H1 (cell line): ENCODE measurements around the gene PDZRN4. TPM values are rescaled to one million over a fixed set of nuclear protein-coding genes. Genes with fewer than 3 reads are reported as not detected.

ENCODE experiments used
- CTCF ChIA-PET: fragments of 300-600 bp; sonication (Branson Sonifier 250); formaldehyde crosslinking; loops from one replicate; lab custom pipeline; 2021; ENCODE audit not compliant: partially characterized antibody; lab: Charles Lee
- POLR2A ChIA-PET: fragments of 300-600 bp; sonication (Branson Sonifier 250); formaldehyde crosslinking; loops from one replicate; lab custom pipeline; 2021; ENCODE audit warnings: inconsistent platforms; ENCODE audit not compliant: partially characterized antibody; lab: Charles Lee
- DNase-seq, 2 experiments: peaks; one replicate each; pipeline versions ENCODE4 v3.0.0 to v3.0.0-alpha.2; 2010 to 2022; ENCODE audit warnings: low spot score in 2 of 2, low read depth in 1 of 2, mixed read lengths in 1 of 2
- FAIRE-seq: peaks from 2 replicates; lab custom pipeline; 2011; peaks lifted over from hg19 to GRCh38; lab: Jason Lieb, UNC
- H2AFZ ChIP-seq: 2 replicates; pipeline ENCODE4 v1.8.1; 2012; ENCODE audit warnings: low read length, inconsistent platforms
- H2AK5ac ChIP-seq: 2 replicates; pipeline ENCODE4 v1.6.1; 2013; ENCODE audit warnings: low read depth, low read length
- H2BK120ac ChIP-seq: replicated peaks from 2 replicates; pipeline ENCODE3; 2013; ENCODE audit warnings: low read depth, low read length, inconsistent platforms
- H2BK12ac ChIP-seq: 2 replicates; pipeline ENCODE4 v1.6.1; 2013; ENCODE audit warnings: low read depth, low read length
- H2BK15ac ChIP-seq: 2 replicates; pipeline ENCODE4 v1.6.1; 2013; ENCODE audit warnings: low read length
- H2BK20ac ChIP-seq: 2 replicates; pipeline ENCODE4 v1.6.1; 2013; ENCODE audit warnings: low read length
- H2BK5ac ChIP-seq: 2 replicates; pipeline ENCODE4 v1.6.1; 2013; ENCODE audit warnings: low read depth, low read length
- H3K14ac ChIP-seq: 2 replicates; pipeline ENCODE4 v1.6.1; 2013; ENCODE audit warnings: inconsistent platforms; ENCODE audit not compliant: insufficient read length
- H3K18ac ChIP-seq: 2 replicates; pipeline ENCODE4 v1.6.1; 2013; ENCODE audit warnings: low read length; ENCODE audit errors: extremely low read depth
- H3K23ac ChIP-seq: 2 replicates; pipeline ENCODE4 v1.6.1; 2013; ENCODE audit warnings: inconsistent platforms; ENCODE audit not compliant: insufficient read length
- H3K23me2 ChIP-seq: 2 replicates; pipeline ENCODE4 v1.6.1; 2013; ENCODE audit warnings: low read depth, low read length
- H3K27ac ChIP-seq: 2 replicates; pipeline ENCODE4 v1.6.1; 2011; ENCODE audit warnings: low read depth, low read length, inconsistent platforms
- H3K27me3 ChIP-seq, 4 experiments: replicated peaks in 1 of 4; 1 replicate in 1 of 4; 2 replicates in 3 of 4; pipeline versions ENCODE4 v1.6.1 to v1.8.1; 2011 to 2013; ENCODE audit warnings: low read length in 3 of 4, mild to moderate bottlenecking in 3 of 4, inconsistent platforms in 2 of 4, mixed read lengths in 2 of 4, moderate library complexity in 1 of 4; ENCODE audit not compliant: control insufficient read depth in 3 of 4, insufficient read depth in 3 of 4; ENCODE audit errors: extremely low read depth in 1 of 4
- H3K36me3 ChIP-seq, 4 experiments: 2 replicates each; pipeline versions ENCODE4 v1.6.1 to v1.8.1; 2011 to 2013; ENCODE audit warnings: mild to moderate bottlenecking in 4 of 4, low read length in 3 of 4, moderate library complexity in 2 of 4, control low read depth in 1 of 4, inconsistent platforms in 1 of 4; ENCODE audit not compliant: insufficient read depth in 4 of 4, control insufficient read depth in 2 of 4
- H3K4ac ChIP-seq: replicated peaks from 2 replicates; pipeline ENCODE3; 2013; ENCODE audit warnings: low read length, low read depth, mixed read lengths, inconsistent platforms; ENCODE audit not compliant: insufficient read length
- H3K4me1 ChIP-seq, 4 experiments: replicated peaks in 1 of 4; 1 replicate in 1 of 4; 2 replicates in 3 of 4; pipeline versions ENCODE4 v1.6.1 to v1.8.1; 2011 to 2013; ENCODE audit warnings: low read length in 3 of 4, inconsistent platforms in 2 of 4, mixed read lengths in 1 of 4; ENCODE audit not compliant: insufficient read depth in 4 of 4, control insufficient read depth in 3 of 4
- H3K4me2 ChIP-seq, 2 experiments: 2 replicates each; pipeline versions ENCODE4 v1.6.1 to v1.8.1; 2011 to 2013; ENCODE audit warnings: low read depth in 2 of 2, low read length in 2 of 2, control low read depth in 1 of 2, inconsistent platforms in 1 of 2, mild to moderate bottlenecking in 1 of 2; ENCODE audit not compliant: insufficient read depth in 1 of 2
- H3K4me3 ChIP-seq, 4 experiments: fragments of 200-600, 300-600 bp in 1 of 4; sonication (generic), shearing (Covaris generic), sonication (Bioruptor Twin) in 1 of 4; 2 replicates each; pipeline versions ENCODE4 v1.5.1 to v1.8.1; 2011 to 2016; ENCODE audit warnings: low read length in 4 of 4, low read depth in 3 of 4, control low read depth in 2 of 4, inconsistent platforms in 2 of 4, mild to moderate bottlenecking in 2 of 4, mixed read lengths in 1 of 4, moderate library complexity in 1 of 4; ENCODE audit not compliant: insufficient read depth in 2 of 4; ENCODE audit errors: extremely low read depth in 1 of 4
- H3K56ac ChIP-seq: replicated peaks from 2 replicates; pipeline ENCODE3; 2013; ENCODE audit warnings: low read depth, mild to moderate bottlenecking, mixed read lengths, low read length, inconsistent platforms; ENCODE audit not compliant: insufficient read length
- H3K79me1 ChIP-seq: 2 replicates; pipeline ENCODE4 v1.6.1; 2013; ENCODE audit warnings: low read depth, low read length, control low read depth
- H3K79me2 ChIP-seq, 2 experiments: 2 replicates each; pipeline versions ENCODE4 v1.6.1 to v1.8.1; 2012 to 2013; ENCODE audit warnings: low read length in 2 of 2, mild to moderate bottlenecking in 2 of 2, inconsistent platforms in 1 of 2; ENCODE audit not compliant: insufficient read depth in 2 of 2, control insufficient read depth in 1 of 2
- H3K9ac ChIP-seq, 4 experiments: replicated peaks in 1 of 4; 1 replicate in 1 of 4; 2 replicates in 3 of 4; pipeline versions ENCODE4 v1.6.1 to v1.8.1; 2011 to 2013; ENCODE audit warnings: low read depth in 3 of 4, low read length in 3 of 4, control low read depth in 2 of 4, mild to moderate bottlenecking in 2 of 4, moderate library complexity in 2 of 4, inconsistent platforms in 1 of 4; ENCODE audit errors: extremely low read depth in 1 of 4
- H3K9me3 ChIP-seq, 2 experiments: 2 replicates each; pipeline versions ENCODE4 v1.6.1 to v1.8.1; 2012 to 2013; ENCODE audit warnings: mild to moderate bottlenecking in 2 of 2, moderate library complexity in 2 of 2, control low read depth in 1 of 2, inconsistent platforms in 1 of 2, low read depth in 1 of 2, low read length in 1 of 2, mixed read lengths in 1 of 2; ENCODE audit not compliant: insufficient read depth in 2 of 2
- H4K20me1 ChIP-seq, 2 experiments: replicated peaks in 1 of 2; 2 replicates each; pipeline versions ENCODE3 to v1.8.1; 2011 to 2013; ENCODE audit warnings: inconsistent platforms in 2 of 2, low read length in 2 of 2, mild to moderate bottlenecking in 1 of 2; ENCODE audit not compliant: insufficient read depth in 2 of 2, control insufficient read depth in 1 of 2
- H4K5ac ChIP-seq: 2 replicates; pipeline ENCODE4 v1.6.1; 2013; ENCODE audit warnings: low read length, low read depth, mixed read lengths, inconsistent platforms; ENCODE audit not compliant: insufficient read length
- H4K8ac ChIP-seq: 2 replicates; pipeline ENCODE4 v1.8.0; 2013; ENCODE audit warnings: mild to moderate bottlenecking, moderate library complexity, low read length, inconsistent platforms; ENCODE audit not compliant: insufficient read depth; ENCODE audit errors: extremely low read depth
- H4K91ac ChIP-seq: replicated peaks from 2 replicates; pipeline ENCODE3; 2013; ENCODE audit warnings: low read length, mixed read lengths, inconsistent platforms; ENCODE audit not compliant: insufficient read length
- BACH1 ChIP-seq: IDR thresholded peaks from 2 replicates; pipeline ENCODE4 v1.6.1; 2012; ENCODE audit warnings: low read length, improper control_type of control experiment
- JUN ChIP-seq: IDR thresholded peaks from 2 replicates; pipeline ENCODE4 v1.6.1; 2011; ENCODE audit warnings: low read depth, mild to moderate bottlenecking, improper control_type of control experiment, low read length
- JUND ChIP-seq: IDR thresholded peaks from 2 replicates; pipeline ENCODE4 v1.6.1; 2011; ENCODE audit warnings: mild to moderate bottlenecking, improper control_type of control experiment, low read length
- KDM5A ChIP-seq: fragments of 200-600 bp; IDR thresholded peaks from 2 replicates; pipeline ENCODE4 v1.7.1; 2012; ENCODE audit warnings: mild to moderate bottlenecking, low read length, inconsistent platforms, mixed read lengths
- MAFK ChIP-seq: IDR thresholded peaks from 2 replicates; pipeline ENCODE4 v1.6.1; 2012; ENCODE audit warnings: low read depth, mild to moderate bottlenecking, improper control_type of control experiment, low read length
- SP2 ChIP-seq: IDR thresholded peaks from 2 replicates; pipeline ENCODE4 v1.6.1; 2012; ENCODE audit warnings: mild to moderate bottlenecking, low read length, inconsistent platforms
- SUZ12 ChIP-seq: fragments of 200-600 bp; sonication (generic); IDR thresholded peaks from 2 replicates; pipeline ENCODE4 v1.6.1; 2012; ENCODE audit warnings: mild to moderate bottlenecking, inconsistent platforms, low read length, moderate library complexity, mixed read lengths
- WGBS, 2 experiments: shearing (Covaris generic) in 1 of 2; methylation state at CpG; one replicate each; pipeline versions ENCODE4 v1.1.6 to v1.1.7; 2013 to 2015; ENCODE audit warnings: low lambda C conversion rate in 2 of 2, mixed read lengths in 2 of 2, inconsistent platforms in 1 of 2, low coverage in 1 of 2, missing lambda C conversion rate in 1 of 2; ENCODE audit not compliant: insufficient replicate concordance in 2 of 2, insufficient coverage in 1 of 2, insufficient read length in 1 of 2; ENCODE audit errors: extremely low coverage in 1 of 2, missing lambda C conversion rate in 1 of 2; 5-methylcytosine and 5-hydroxymethylcytosine counted together
- polyA plus RNA-seq, 7 experiments: library from polyadenylated mRNA; depleted of rRNA in 3 of 7; stranded (reverse) in 5 of 7; unstranded in 2 of 7; fragments of >200 nt in 5 of 7; fragments of 200-250 nt in 2 of 7; gene quantifications; 1 replicate in 5 of 7; 2 replicates in 1 of 7; 4 replicates in 1 of 7; pipeline versions ENCODE4 v1.2.1 to v1.2.3, GENCODE V29; 2011 to 2013; ENCODE audit warnings: missing spikeins in 2 of 7, mixed read lengths in 2 of 7
- total RNA-seq: library from RNA; stranded (reverse); fragmentation: NEBNext Ultra II Directional; extraction: Animal tissue kit (Norgen Biotek cat#: 25700); gene quantifications from 2 replicates; pipeline ENCODE4 v1.2.1, GENCODE V29; 2021
- TF ChIP-seq, protein P1 (sequence below): IDR thresholded peaks from 2 replicates; pipeline ENCODE4 v1.6.1; 2012; ENCODE audit warnings: low read length, inconsistent platforms
- TF ChIP-seq, protein P2 (sequence below): IDR thresholded peaks from 2 replicates; pipeline ENCODE4 v1.6.1; 2012; ENCODE audit warnings: inconsistent platforms

Gene PDZRN4
- total and polyA plus RNA-seq, 2 of the 8 experiments (the other 6 are each of a cell fraction or from before 2014, with no cell fraction given): not detected

DNA sequence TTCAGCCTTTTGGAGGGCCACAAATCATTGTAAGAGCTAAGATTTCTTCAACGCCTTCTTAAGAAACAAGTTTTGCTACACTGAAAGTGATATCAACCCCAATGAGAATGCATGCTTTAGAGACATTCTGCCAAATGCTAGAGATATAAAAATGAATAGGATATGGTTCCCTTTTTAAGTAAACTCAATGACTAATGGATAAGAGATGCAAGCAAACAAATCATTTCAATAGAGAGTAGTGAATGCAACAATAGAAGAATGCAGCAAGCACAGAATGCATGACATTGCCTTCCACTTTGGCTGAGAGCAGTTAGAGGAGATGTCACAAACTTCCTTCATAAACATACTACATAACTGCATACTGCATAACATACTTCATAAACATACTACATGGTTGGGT is 116.4 kb downstream of the PDZRN4 start:
- H2BK15ac ChIP-seq: no peak overlapping the region
- no peak for DNase-seq
- H3K27me3 ChIP-seq: no peaks in the 10 kb centered on the region
- no peak overlapping the region for H3K4ac ChIP-seq
- H3K56ac ChIP-seq: no peak overlapping the region
- 89% methylated on average over 1 of the region's 1 CpG; no CpG with 5 or more reads in 1 of the 2 experiments for WGBS, 2 experiments
- CTCF ChIA-PET: interaction anchor here (0.9 to 1.1 kb wide), 2 partner anchors 44 to 64 kb away, joined by 3 read pairs; no protein-coding TSS in a partner anchor
- no peak overlapping the region for H3K4me2 ChIP-seq
- H4K20me1 ChIP-seq: no peaks in the 10 kb centered on the region
- H3K23me2 ChIP-seq: no peaks in the 10 kb centered on the region
- H3K23ac ChIP-seq: no peak overlapping the region
- H2BK120ac ChIP-seq: no peak overlapping the region
- H3K79me1 ChIP-seq: no peaks in the 10 kb centered on the region
- H2AK5ac ChIP-seq: no peak overlapping the region
- H2BK12ac ChIP-seq: no peak overlapping the region
- H2AFZ ChIP-seq: no peak overlapping the region
- peaks cover 0 to 4% (median 0%) of the 10 kb centered on the region in 4 experiments; a peak in 1 of 7 replicates for H3K4me1 ChIP-seq
- no peak overlapping the region for H2BK20ac ChIP-seq
- H3K4me3 ChIP-seq: no peak overlapping the region
- H3K79me2 ChIP-seq: no peaks in the 10 kb centered on the region
- H4K8ac ChIP-seq: no peak overlapping the region
- no peak overlapping the region for H3K14ac ChIP-seq
- no peak overlapping the region for H3K27ac ChIP-seq
- no peaks in the 10 kb centered on the region for H3K9me3 ChIP-seq
- no peak for FAIRE-seq
- no peak overlapping the region for H4K5ac ChIP-seq
- no peak overlapping the region for H4K91ac ChIP-seq
- POLR2A ChIA-PET: no interaction called here
- H3K36me3 ChIP-seq: no peaks in the 10 kb centered on the region
- TF ChIP-seq JUND (no peak), JUN (no peak), BACH1 (no peak), KDM5A (no peak), SP2 (no peak), SUZ12 (no peak), MAFK (no peak)
- TF ChIP-seq, protein P1, sequence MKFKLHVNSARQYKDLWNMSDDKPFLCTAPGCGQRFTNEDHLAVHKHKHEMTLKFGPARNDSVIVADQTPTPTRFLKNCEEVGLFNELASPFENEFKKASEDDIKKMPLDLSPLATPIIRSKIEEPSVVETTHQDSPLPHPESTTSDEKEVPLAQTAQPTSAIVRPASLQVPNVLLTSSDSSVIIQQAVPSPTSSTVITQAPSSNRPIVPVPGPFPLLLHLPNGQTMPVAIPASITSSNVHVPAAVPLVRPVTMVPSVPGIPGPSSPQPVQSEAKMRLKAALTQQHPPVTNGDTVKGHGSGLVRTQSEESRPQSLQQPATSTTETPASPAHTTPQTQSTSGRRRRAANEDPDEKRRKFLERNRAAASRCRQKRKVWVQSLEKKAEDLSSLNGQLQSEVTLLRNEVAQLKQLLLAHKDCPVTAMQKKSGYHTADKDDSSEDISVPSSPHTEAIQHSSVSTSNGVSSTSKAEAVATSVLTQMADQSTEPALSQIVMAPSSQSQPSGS: no peak
- TF ChIP-seq, protein P2, sequence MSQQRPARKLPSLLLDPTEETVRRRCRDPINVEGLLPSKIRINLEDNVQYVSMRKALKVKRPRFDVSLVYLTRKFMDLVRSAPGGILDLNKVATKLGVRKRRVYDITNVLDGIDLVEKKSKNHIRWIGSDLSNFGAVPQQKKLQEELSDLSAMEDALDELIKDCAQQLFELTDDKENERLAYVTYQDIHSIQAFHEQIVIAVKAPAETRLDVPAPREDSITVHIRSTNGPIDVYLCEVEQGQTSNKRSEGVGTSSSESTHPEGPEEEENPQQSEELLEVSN: no peak
- no peak overlapping the region for H3K18ac ChIP-seq
- no peak overlapping the region for H3K9ac ChIP-seq
- no peak overlapping the region for H2BK5ac ChIP-seq
